ENCODE data around the gene STXBP6.
A peak's percentile ranks its signal among the peaks of the same experiment; 100 is the strongest.

The STXBP6 gene

DNA sequence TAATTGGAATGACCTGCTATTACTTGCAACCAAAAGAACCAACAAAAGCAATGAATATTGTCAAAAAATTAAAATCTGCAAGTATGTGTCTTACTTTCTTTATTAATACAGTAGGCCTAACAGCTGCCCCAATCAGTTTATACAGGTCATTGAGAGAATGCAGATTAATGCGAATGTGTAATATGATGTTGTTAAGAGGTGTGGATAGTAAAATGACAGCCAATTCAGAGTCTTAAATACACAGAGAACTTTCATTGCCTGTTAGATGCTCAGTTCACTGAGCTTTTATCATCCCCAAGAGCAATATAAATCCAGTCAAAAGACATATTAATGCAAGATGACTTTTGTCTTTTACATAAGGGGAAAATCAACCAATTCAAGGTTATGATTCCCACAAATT, 58.7 kb downstream of the STXBP6 start:
- TF ChIP-seq ZBTB7A (IDR thresholded peaks at IDR 0.05; ENCODE audit: low read depth): no peak
- TF ChIP-seq, protein P1, sequence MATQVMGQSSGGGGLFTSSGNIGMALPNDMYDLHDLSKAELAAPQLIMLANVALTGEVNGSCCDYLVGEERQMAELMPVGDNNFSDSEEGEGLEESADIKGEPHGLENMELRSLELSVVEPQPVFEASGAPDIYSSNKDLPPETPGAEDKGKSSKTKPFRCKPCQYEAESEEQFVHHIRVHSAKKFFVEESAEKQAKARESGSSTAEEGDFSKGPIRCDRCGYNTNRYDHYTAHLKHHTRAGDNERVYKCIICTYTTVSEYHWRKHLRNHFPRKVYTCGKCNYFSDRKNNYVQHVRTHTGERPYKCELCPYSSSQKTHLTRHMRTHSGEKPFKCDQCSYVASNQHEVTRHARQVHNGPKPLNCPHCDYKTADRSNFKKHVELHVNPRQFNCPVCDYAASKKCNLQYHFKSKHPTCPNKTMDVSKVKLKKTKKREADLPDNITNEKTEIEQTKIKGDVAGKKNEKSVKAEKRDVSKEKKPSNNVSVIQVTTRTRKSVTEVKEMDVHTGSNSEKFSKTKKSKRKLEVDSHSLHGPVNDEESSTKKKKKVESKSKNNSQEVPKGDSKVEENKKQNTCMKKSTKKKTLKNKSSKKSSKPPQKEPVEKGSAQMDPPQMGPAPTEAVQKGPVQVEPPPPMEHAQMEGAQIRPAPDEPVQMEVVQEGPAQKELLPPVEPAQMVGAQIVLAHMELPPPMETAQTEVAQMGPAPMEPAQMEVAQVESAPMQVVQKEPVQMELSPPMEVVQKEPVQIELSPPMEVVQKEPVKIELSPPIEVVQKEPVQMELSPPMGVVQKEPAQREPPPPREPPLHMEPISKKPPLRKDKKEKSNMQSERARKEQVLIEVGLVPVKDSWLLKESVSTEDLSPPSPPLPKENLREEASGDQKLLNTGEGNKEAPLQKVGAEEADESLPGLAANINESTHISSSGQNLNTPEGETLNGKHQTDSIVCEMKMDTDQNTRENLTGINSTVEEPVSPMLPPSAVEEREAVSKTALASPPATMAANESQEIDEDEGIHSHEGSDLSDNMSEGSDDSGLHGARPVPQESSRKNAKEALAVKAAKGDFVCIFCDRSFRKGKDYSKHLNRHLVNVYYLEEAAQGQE (IDR thresholded peaks at IDR 0.05; ENCODE audit: low read depth): no peak

GRCh38 chr14:24990773-24991172, 59.2 kb downstream of the STXBP6 start:
- TF ChIP-seq EGR1 (IDR thresholded peaks at IDR 0.05) (no peak), NFIC (IDR thresholded peaks at IDR 0.05) (no peak), CREB1 (IDR thresholded peaks at IDR 0.05; ENCODE audit: low read depth) (no peak)

DNA sequence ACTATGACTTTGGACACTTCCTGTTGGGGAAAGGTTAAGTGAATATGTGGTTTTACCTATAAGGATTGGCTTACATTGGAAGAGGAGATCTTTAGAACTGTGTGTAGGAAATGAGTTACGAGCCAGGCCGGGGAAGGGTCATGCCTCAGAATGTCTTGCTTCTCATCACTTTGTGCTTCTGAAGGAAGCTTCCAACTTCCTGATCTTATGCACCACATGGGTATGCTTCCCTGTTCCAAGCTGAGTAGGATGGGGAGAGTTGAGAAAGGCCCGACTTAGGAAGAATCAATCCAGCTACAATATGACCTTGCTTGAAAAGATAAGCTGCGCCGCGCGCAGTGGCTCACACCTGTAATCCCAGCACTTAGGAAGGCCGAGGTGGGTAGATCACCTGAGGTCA, 59.9 kb downstream of the STXBP6 start:
- TF ChIP-seq EGR1 (IDR thresholded peaks at IDR 0.05) (no peak), YY1 (IDR thresholded peaks at IDR 0.05; ENCODE audit: low read depth) (no peak), TCF12 (IDR thresholded peaks at IDR 0.05; ENCODE audit: low read depth) (no peak), NFIC (IDR thresholded peaks at IDR 0.05) (no peak), TEAD4 (IDR thresholded peaks at IDR 0.05) (no peak), TAF1 (IDR thresholded peaks at IDR 0.05; ENCODE audit: low read depth) (no peak), EP300 (IDR thresholded peaks at IDR 0.05; ENCODE audit: borderline replicate concordance) (no peak), USF1 (IDR thresholded peaks at IDR 0.05) (no peak), FOXM1 (IDR thresholded peaks at IDR 0.05; ENCODE audit: borderline replicate concordance, low read depth) (no peak), CEBPB (IDR thresholded peaks at IDR 0.05) (no peak), MAX (IDR thresholded peaks at IDR 0.05) (no peak), RAD21 (IDR thresholded peaks at IDR 0.05; ENCODE audit: low read depth) (no peak), ZBTB7A (IDR thresholded peaks at IDR 0.05; ENCODE audit: low read depth) (no peak), CREB1 (IDR thresholded peaks at IDR 0.05; ENCODE audit: low read depth) (no peak)
- TF ChIP-seq, protein P1 (IDR thresholded peaks at IDR 0.05; ENCODE audit: low read depth): no peak

DNA sequence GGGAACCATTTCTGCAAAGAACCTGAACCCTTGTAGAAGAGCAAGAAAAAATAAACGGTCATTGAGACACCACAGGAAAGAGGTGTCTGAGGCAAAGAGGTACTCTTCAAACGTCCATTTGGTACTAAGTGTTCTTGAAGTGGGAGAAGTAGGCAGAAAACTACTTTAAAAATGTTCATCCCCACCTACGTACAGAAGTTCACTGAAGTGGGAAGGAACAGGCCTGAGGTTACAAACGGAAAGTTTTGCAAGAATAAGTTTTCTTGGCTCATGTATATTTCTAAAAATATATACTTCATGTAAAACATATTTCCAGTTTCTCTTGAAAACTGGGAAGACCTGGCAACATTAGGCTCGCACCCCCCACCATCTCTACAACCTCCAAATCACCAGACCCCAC, 61.2 kb downstream of the STXBP6 start:
- TF ChIP-seq TCF12 (IDR thresholded peaks at IDR 0.05; ENCODE audit: low read depth) (no peak), CEBPB (IDR thresholded peaks at IDR 0.05) (no peak), NFIC (IDR thresholded peaks at IDR 0.05) (no peak), CREB1 (IDR thresholded peaks at IDR 0.05; ENCODE audit: low read depth) (no peak), MAX (IDR thresholded peaks at IDR 0.05) (no peak)

DNA sequence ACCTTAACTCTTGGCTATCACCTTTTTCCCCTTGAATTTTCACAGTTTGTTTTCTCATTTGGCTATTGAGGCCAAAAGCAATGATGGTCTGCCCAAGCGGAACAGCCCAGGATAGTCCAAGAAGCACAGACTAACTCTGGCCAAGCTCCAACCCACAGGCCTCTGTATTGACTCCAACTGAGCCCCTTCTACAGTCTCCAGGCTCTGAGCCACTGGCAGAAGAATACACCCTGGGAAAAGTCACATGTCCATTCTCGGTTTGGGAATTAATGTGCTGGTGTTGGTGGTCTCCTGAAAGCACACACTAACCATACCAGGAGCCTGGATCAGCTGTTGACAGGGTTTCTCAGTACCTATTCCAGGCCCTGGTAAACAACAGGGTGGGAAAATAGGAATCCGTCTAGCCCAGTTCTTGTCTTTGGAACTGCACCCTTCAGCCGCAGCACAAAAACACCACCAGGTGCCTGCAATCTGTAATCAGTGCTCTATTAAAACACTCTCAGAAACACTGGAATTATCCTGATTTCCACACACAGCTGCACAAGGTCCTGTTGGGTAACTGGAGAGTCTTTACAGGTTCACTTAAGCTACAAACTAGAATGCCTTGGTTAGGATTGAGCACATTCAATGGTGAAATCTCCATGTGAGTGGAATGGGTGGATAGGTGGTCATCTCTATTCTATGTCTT, 63.6 kb downstream of the STXBP6 start:
- TF ChIP-seq CREB1 (IDR thresholded peaks at IDR 0.05; ENCODE audit: low read depth) (no peak), USF1 (IDR thresholded peaks at IDR 0.05) (peak; percentile 32; the same call in 1 of the 2 replicates), TAF1 (IDR thresholded peaks at IDR 0.05; ENCODE audit: low read depth) (no peak), TCF12 (IDR thresholded peaks at IDR 0.05; ENCODE audit: low read depth) (no peak), CEBPB (IDR thresholded peaks at IDR 0.05) (no peak), NFIC (IDR thresholded peaks at IDR 0.05) (peak; percentile 53; the same call in 1 of the 2 replicates)

GRCh38 chr14:24984846-24985589, 64.9 kb downstream of the STXBP6 start:
- TF ChIP-seq EP300 (IDR thresholded peaks at IDR 0.05; ENCODE audit: borderline replicate concordance) (peak; percentile 16; the same call in 1 of the 2 replicates), CEBPB (IDR thresholded peaks at IDR 0.05) (no peak), NFIC (IDR thresholded peaks at IDR 0.05) (peak; percentile 80)

Measured in Ishikawa (cell line).